GM18499 (cell line): Measurements from ENCODE around the gene PDZD2.

Experiments used
- ATAC-seq: cut with Tn5 transposase; IDR thresholded peaks from one replicate; pipeline ENCODE4 v1.9.1; 2021; ENCODE audit warnings: moderate number of reproducible peaks; ENCODE audit not compliant: insufficient read depth, unreplicated experiment

Gene PDZD2

GRCh38 chr5:31900296-31900865, 261.4 kb downstream of the PDZD2 start:
- no peak for ATAC-seq

- ATAC-seq = no peak
Measured at GRCh38 chr5:31901807-31902530, 263.0 kb downstream of the PDZD2 start.

- ATAC-seq = no peak
Measured at GRCh38 chr5:31908396-31908795, 269.5 kb downstream of the PDZD2 start.

- no peak for ATAC-seq
Measured at GRCh38 chr5:31909073-31909472, 270.1 kb downstream of the PDZD2 start.

- no peak for ATAC-seq
Measured at GRCh38 chr5:31911291-31912265, 272.6 kb downstream of the PDZD2 start.

GRCh38 chr5:31913808-31914207, 274.9 kb downstream of the PDZD2 start:
- no peak for ATAC-seq

GRCh38 chr5:31916327-31916726, 277.4 kb downstream of the PDZD2 start:
- no peak for ATAC-seq

DNA sequence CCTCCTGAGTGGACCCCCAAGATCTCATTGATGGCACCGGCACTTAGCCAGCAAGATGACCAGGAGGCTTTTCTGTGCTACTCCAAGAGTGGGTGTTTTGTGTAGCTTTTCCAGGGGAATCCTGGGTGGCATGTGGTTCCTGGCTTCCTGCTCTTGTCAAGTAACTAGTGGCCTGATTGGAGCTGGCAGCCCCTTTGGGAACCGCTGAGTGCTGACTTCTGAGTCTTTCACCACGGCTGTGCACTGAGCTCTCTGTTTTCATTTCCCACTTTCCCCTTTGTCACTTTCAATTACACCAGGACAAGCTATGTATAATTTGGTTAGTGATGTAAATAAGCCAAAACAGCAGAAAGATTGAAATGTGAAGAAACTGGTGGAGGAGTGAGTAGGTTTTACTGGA, 279.8 kb downstream of the PDZD2 start:
- ATAC-seq = no peak

DNA sequence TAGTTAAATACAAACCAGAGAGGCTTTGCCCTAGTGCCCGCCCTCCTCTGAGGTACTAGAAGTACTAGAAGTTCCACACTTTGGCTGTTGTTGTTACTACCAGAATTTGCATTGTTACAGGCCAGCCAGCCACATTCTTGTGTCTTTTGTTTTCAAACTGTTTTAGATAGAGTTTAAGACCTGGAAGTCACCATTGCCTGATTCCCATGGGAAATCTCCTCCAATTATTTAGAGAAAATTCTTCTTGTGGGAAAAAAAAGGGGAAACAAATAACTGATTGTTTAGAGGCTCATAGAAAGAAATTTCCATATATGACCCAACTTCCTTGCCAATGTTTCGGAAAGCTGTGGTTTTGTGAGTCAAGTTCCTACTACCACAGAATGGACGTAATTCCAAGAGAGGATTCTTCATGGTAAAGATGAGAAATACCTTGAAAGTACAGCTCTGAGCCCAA, 282.9 kb downstream of the PDZD2 start:
- no peak for ATAC-seq

DNA sequence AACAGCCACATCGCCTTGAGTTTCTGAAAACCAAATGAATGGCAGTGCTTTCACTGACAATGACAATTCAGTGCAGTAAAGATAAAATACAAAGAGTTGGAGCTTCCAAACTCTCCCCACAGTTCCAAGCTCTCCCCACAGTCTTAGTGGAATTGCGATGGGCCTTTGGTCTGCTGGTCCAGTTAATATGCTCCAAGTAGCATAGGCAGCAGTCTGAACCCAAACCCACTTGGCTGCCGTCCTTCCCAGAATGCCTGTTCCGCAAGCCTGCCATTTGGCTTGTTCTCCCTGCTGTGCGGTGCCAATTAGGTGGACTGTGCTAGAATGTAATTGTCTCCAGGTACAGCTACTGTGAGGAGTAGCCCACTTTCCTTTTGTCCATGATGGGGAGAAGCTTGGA, 285.1 kb downstream of the PDZD2 start:
- ATAC-seq = no peak

DNA sequence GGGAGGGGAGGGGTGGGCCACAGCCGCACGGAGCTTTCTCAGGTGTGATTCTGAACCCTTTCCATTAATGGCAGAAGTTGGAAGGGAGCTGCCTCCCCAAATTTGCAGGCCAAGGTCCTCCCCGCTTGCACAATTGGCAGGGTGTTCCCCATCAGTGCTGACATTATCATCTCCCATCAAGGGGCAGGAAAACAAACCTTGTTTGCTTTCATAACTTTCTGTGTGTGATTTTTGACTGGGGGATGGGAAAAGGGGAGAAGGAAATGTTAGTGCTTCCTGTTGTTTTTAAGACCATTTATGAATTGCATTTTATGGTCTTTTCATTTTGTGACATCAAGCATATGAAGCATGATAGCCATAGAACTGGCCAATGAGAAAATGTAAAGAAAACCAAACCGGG, 292.9 kb downstream of the PDZD2 start:
- ATAC-seq = no peak

- ATAC-seq = no peak
Measured at GRCh38 chr5:31934156-31934555, 295.2 kb downstream of the PDZD2 start.

GRCh38 chr5:31935496-31936369, 296.8 kb downstream of the PDZD2 start:
- no peak for ATAC-seq

DNA sequence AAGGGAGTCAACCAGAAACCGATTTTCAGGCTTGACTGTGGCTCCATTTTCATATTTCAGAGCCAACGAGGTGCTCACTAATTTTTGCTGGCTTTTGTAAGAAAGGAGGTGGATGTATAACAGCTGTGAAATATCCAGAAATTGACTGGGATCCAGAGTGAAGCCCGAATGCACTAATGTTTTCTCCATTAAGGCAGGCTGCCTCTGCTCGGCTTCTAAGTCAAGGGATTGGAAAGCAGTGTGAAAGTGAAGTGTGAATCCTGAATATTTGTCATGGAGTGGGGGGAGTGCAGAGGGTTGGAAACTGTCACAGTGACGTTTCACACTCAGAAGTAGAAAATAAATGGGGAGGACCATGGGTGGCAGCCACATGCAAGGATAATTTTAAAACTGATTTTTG, 297.8 kb downstream of the PDZD2 start:
- no peak for ATAC-seq

DNA sequence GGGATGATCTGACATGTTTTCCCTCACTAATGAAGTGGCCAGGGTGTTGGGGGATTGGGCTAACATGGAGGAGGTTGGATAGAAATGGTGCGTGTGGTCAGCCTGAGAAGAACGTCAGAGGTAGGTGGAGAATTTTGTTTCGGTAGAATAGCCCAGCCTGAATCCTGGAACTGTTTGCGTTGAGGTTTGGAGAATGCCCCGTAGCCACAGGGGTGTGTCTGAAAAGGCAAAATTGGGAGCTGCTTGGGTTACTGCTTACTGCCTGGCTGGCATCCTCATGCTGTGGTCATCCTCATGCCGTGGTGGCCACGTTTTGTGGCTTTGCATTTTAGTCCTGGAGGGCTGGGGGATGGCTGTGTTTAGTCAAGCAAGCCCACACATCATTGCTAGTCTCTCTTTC, 298.3 kb downstream of the PDZD2 start:
- ATAC-seq = no peak

DNA sequence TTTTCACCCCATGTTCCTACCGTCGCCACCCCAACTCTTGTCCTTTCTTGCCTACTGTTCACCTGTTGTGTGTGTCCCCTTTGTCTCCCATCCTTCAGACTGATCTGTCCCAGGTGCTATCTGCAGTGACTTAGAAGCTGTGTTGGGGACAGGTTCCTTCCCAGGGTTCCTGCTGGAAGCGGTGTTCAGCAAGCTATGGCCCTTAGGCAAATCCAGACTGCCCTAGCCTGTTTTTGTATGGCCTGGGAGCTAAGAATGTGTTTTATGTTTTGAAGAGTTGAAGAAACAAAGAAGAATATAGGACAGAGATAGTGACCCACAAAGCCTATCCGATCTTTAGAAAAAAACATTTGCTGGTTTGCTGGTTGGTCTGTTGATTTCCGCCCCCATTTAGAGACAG, 298.8 kb downstream of the PDZD2 start:
- no peak for ATAC-seq

GRCh38 chr5:31939151-31939550, 300.2 kb downstream of the PDZD2 start:
- no peak for ATAC-seq

DNA sequence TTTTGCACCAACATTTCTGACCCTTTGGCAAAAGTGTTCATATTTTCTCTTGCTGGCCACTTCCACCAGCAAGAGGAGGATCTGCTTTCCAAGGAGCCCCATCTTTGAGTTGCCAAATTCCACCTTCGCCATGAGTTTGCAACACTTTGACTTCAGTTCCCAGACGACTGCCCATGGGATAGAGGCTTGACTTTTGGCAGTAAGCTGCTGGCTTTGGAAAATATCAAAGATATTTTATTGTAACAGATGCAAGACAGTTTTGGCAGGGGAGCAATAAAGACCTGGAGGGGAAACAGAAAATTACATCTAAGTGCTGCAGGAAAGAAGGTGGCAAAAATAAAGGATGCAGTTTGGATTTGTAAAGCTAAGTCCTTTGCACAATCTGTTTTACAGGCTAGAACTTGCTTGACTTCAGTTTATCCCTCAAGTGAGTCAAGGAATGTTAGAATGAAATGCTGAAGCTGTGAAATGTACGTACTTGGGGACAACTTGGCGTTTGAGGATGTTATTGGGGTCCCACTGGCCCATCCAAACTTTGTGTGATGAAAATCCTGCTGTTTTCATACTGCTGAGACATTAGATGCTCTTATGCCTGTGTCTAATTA, 302.3 kb downstream of the PDZD2 start:
- no peak for ATAC-seq

DNA sequence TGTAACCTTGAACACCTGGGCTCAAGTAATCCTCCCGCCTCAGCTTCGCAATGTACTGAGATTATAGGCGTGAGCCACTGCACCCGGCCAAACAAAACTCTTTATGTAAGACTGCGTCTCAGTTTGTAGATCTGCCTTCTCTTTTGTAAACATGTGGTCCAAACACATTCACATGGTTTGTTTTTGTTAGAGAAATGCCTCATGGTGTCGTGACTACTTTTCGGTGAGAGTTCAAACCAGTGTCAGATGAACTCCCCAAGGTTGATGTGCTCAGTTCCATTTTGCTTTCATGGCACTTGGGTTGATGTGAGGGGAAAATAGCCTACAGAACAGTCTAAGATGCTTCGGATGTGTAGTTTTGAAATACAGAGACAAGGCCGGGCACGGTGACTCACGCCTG, 303.6 kb downstream of the PDZD2 start:
- no peak for ATAC-seq
